Stimulated activated CD4-positive, alpha-beta T cell treated with anti-CD3 and anti-CD28 coated beads, Interleukin-4, amount 100 ng/mL, for 1 hour (primary cell): Measurements from ENCODE around the gene SCYGR6.

Source experiments
- DNase-seq: peaks from one replicate; pipeline ENCODE4 v3.0.0-alpha.2; 2020

The SCYGR6 gene

GRCh38 chr2:227710986-227711385 lies 13.6 kb downstream of the SCYGR6 start:
- DNase-seq, result no peak

GRCh38 chr2:227707390-227707789 lies 17.2 kb downstream of the SCYGR6 start:
- no peak for DNase-seq

GRCh38 chr2:227706859-227707258 lies 17.7 kb downstream of the SCYGR6 start:
- DNase-seq, result no peak

- DNase-seq, result no peak
Measured at GRCh38 chr2:227703961-227704360, 20.6 kb downstream of the SCYGR6 start.

- DNase-seq, result no peak
Measured at GRCh38 chr2:227703280-227703732, 21.3 kb downstream of the SCYGR6 start.

- no peak for DNase-seq
Measured at GRCh38 chr2:227701556-227701955, 23.0 kb downstream of the SCYGR6 start.

GRCh38 chr2:227696990-227697679 lies 27.4 kb downstream of the SCYGR6 start:
- DNase-seq, result no peak

- no peak for DNase-seq
Measured at GRCh38 chr2:227687189-227687588, 37.4 kb downstream of the SCYGR6 start.

GRCh38 chr2:227684258-227684657 lies 40.3 kb downstream of the SCYGR6 start:
- no peak for DNase-seq

- no peak for DNase-seq
Measured at GRCh38 chr2:227677928-227678327, 46.6 kb downstream of the SCYGR6 start.

- DNase-seq, result no peak
Measured at GRCh38 chr2:227674485-227674884, 50.1 kb downstream of the SCYGR6 start.
